WTC11 (cell line): ENCODE results near the gene PSMD5. TPM values are rescaled to one million over a fixed set of nuclear protein-coding genes. Genes with fewer than 3 reads are reported as not detected.

ENCODE experiments used
- ATAC-seq: fragments of 200-7000 bp; cut with Tn5 transposase; 2 replicates; pipeline ENCODE4 v1.10.0; 2021; ENCODE audit warnings: mild to moderate bottlenecking, moderate library complexity
- CTCF ChIA-PET: fragments of 300-600 bp; sonication (Branson Sonifier 250); formaldehyde crosslinking; loops from one replicate; lab custom pipeline; 2021; ENCODE audit warnings: antibody characterized with exemption; lab: Charles Lee
- POLR2A ChIA-PET: fragments of 350-600 bp; sonication (Branson Sonifier 250); formaldehyde crosslinking; loops from one replicate; lab custom pipeline; 2021; ENCODE audit warnings: antibody characterized with exemption; lab: Charles Lee
- DNase-seq: peaks from one replicate; pipeline ENCODE4 v3.0.0; 2021; ENCODE audit warnings: low spot score
- H3K27ac Mint-ChIP-seq: 2 replicates; pipeline ENCODE4 v1.8.0; 2021; ENCODE audit warnings: mixed read lengths
- H3K27me3 Mint-ChIP-seq: 2 replicates; pipeline ENCODE4 v1.8.0; 2021; ENCODE audit warnings: low read depth, mild to moderate bottlenecking, moderate library complexity, mixed read lengths
- H3K36me3 Mint-ChIP-seq: 2 replicates; pipeline ENCODE4 v1.8.0; 2021; ENCODE audit warnings: mixed read lengths
- H3K4me1 Mint-ChIP-seq: 2 replicates; pipeline ENCODE4 v1.8.0; 2022; ENCODE audit warnings: mixed read lengths
- H3K4me3 Mint-ChIP-seq: 2 replicates; pipeline ENCODE4 v1.8.0; 2021; ENCODE audit warnings: mild to moderate bottlenecking, moderate library complexity, mixed read lengths
- H3K9me3 Mint-ChIP-seq: 2 replicates; pipeline ENCODE4 v1.8.0; 2021; ENCODE audit warnings: mixed read lengths
- ARID4B ChIP-seq: sonication (generic); formaldehyde crosslinking; IDR thresholded peaks from 2 replicates; pipeline ENCODE4 v1.8.0; 2023; ENCODE audit warnings: missing genetic modification reagents, mild to moderate bottlenecking, borderline replicate concordance
- ERG ChIP-seq: fragments of 250-450 bp; sonication (Bioruptor Pico); IDR thresholded peaks from 2 replicates; pipeline ENCODE4 v1.8.0; 2021; ENCODE audit warnings: mild to moderate bottlenecking
- FOXK1 ChIP-seq: sonication (generic); formaldehyde crosslinking; IDR thresholded peaks from 2 replicates; pipeline ENCODE4 v1.8.0; 2022; ENCODE audit warnings: mild to moderate bottlenecking, moderate library complexity, missing genetic modification reagents
- FOXP1 ChIP-seq: sonication (generic); formaldehyde crosslinking; IDR thresholded peaks from 2 replicates; pipeline ENCODE4 v1.8.0; 2022; ENCODE audit warnings: missing genetic modification reagents, mild to moderate bottlenecking, moderate library complexity, borderline replicate concordance
- GABPB1 ChIP-seq: sonication (generic); formaldehyde crosslinking; IDR thresholded peaks from 2 replicates; pipeline ENCODE4 v1.8.1; 2023; ENCODE audit warnings: mild to moderate bottlenecking, missing genetic modification reagents
- GTF2I ChIP-seq: fragments of 250-450 bp; sonication (Bioruptor Pico); conservative IDR thresholded peaks from 2 replicates; pipeline ENCODE4 v1.4.0; 2021; ENCODE audit warnings: mild to moderate bottlenecking
- NFATC4 ChIP-seq: fragments of 250-450 bp; sonication (Bioruptor Pico); IDR thresholded peaks from 2 replicates; pipeline ENCODE4 v1.9.0; 2021; ENCODE audit warnings: mild to moderate bottlenecking
- NFYB ChIP-seq: sonication (generic); formaldehyde crosslinking; conservative IDR thresholded peaks from 2 replicates; pipeline ENCODE4 v1.8.0; 2022; ENCODE audit warnings: low read depth, missing genetic modification reagents
- OVOL2 ChIP-seq: fragments of 250-450 bp; sonication (Bioruptor Pico); IDR thresholded peaks from 2 replicates; pipeline ENCODE4 v1.9.0; 2021; ENCODE audit warnings: mild to moderate bottlenecking, borderline replicate concordance
- PREB ChIP-seq: sonication (generic); formaldehyde crosslinking; IDR thresholded peaks from 2 replicates; pipeline ENCODE4 v1.8.1; 2022; ENCODE audit warnings: mild to moderate bottlenecking, missing genetic modification reagents, moderate library complexity, borderline replicate concordance
- RELA ChIP-seq: sonication (generic); formaldehyde crosslinking; IDR thresholded peaks from 2 replicates; pipeline ENCODE4 v1.8.1; 2022; ENCODE audit warnings: missing genetic modification reagents, mild to moderate bottlenecking, borderline replicate concordance
- ZMAT4 ChIP-seq: fragments of 250-450 bp; sonication (Bioruptor Pico); IDR thresholded peaks from 2 replicates; pipeline ENCODE4 v1.9.0; 2021; ENCODE audit warnings: mild to moderate bottlenecking
- ZNF512 ChIP-seq: sonication (generic); formaldehyde crosslinking; IDR thresholded peaks from 2 replicates; pipeline ENCODE4 v1.8.1; 2022; ENCODE audit warnings: missing genetic modification reagents, borderline replicate concordance
- ZNF671 ChIP-seq: fragments of 250-450 bp; sonication (Bioruptor Pico); IDR thresholded peaks from 2 replicates; pipeline ENCODE4 v1.8.0; 2021; ENCODE audit warnings: mild to moderate bottlenecking
- ZSCAN18 ChIP-seq: fragments of 250-450 bp; sonication (Bioruptor Pico); IDR thresholded peaks from 2 replicates; pipeline ENCODE4 v2.1.2; 2022; ENCODE audit warnings: mild to moderate bottlenecking, moderate library complexity
- total RNA-seq: library from RNA; stranded (reverse); gene quantifications from 3 replicates; pipeline ENCODE4 v1.2.3, GENCODE V29; 2021
- TF ChIP-seq, protein P1 (sequence below): fragments of 250-450 bp; sonication (Bioruptor Pico); IDR thresholded peaks from 2 replicates; pipeline ENCODE4 v1.9.0; 2021; ENCODE audit warnings: mild to moderate bottlenecking

PSMD5 gene
- total RNA-seq, 1 experiment from 2014 or later = 61.1 TPM

DNA sequence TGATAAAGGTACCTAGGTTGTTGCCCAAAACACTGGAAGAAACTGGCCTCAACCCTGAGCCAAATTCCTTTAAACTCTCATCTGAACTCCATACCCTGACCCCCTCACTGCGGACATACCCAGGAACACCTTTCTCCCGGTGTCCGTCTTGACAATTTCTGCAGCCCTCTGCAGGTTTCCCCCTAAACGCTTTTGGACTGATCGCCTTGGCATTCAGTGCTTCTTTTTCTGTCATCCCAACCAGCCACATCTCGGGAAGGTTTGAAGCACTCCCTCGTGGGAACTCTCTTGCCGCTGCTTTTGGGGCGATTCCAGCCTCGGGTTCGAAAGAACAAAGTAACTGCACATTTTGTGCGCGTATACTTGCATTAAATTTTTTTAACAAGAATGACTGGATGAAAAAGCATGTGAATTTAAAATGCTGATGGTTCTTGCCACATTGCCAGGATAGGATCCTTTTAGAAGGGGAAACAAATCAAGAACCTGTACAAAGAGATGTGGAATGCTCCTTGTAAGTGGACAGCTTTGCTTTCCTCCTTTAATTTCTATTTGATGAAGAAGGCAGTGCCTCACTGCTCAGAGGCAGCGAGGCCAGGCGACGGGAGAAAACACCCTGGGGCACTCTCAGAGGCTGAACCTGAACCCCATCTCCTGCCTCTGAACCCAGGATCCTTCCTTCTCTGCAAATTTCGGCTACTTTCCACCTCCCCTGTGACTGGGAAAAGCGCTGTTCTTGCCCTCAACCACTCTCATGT, 615 bp downstream of the PSMD5 start:
- Mint-ChIP-seq H3K9me3 (no peaks in the 10 kb centered on the region), H3K36me3 (peaks cover 31% of the 10 kb centered on the region), H3K27me3 (no peaks in the 10 kb centered on the region), H3K27ac (peak overlapping the region; percentile 93), H3K4me1 (peaks cover 36% of the 10 kb centered on the region), H3K4me3 (peak overlapping the region; percentile 96)
- no peak for TF ChIP-seq ZSCAN18 (CRISPR knock-in tag)
- TF ChIP-seq GABPB1 (CRISPR knock-in tag) = no peak
- no peak for TF ChIP-seq GTF2I (CRISPR knock-in tag)
- TF ChIP-seq FOXK1 = no peak
- TF ChIP-seq RELA (CRISPR knock-in tag) = no peak
- no peak for TF ChIP-seq OVOL2
- TF ChIP-seq ERG (CRISPR knock-in tag) = no peak
- TF ChIP-seq NFYB (CRISPR knock-in tag) = no peak
- TF ChIP-seq ZMAT4 (CRISPR knock-in tag) = no peak
- no peak for TF ChIP-seq ARID4B (CRISPR knock-in tag)
- TF ChIP-seq ZNF671 (CRISPR knock-in tag) = no peak
- TF ChIP-seq PREB (CRISPR knock-in tag) = no peak
- DNase-seq (no peak), ATAC-seq (no peak)
- ChIA-PET CTCF (interaction anchor here (0.6 kb wide), 1 partner anchor 41 kb away, joined by 3 read pairs; no protein-coding TSS in a partner anchor), POLR2A (interaction anchor here (1.0 kb wide), 2 partner anchors 11 to 49 kb away, joined by 3 read pairs; partner anchors contain the start of gene FBXW2)

- CTCF ChIA-PET = interaction anchor here (0.6 kb wide), 1 partner anchor 384 kb away, joined by 3 read pairs; no protein-coding TSS in a partner anchor
- Mint-ChIP-seq H3K27me3 (no peaks in the 10 kb centered on the region), H3K27ac (peak overlapping the region; percentile 38), H3K9me3 (no peaks in the 10 kb centered on the region), H3K4me3 (no peak overlapping the region), H3K36me3 (peaks cover 26% of the 10 kb centered on the region), H3K4me1 (peaks cover 24% of the 10 kb centered on the region)
- TF ChIP-seq FOXP1 (CRISPR knock-in tag) = no peak
- TF ChIP-seq ZNF512 = no peak
- TF ChIP-seq, protein P1, sequence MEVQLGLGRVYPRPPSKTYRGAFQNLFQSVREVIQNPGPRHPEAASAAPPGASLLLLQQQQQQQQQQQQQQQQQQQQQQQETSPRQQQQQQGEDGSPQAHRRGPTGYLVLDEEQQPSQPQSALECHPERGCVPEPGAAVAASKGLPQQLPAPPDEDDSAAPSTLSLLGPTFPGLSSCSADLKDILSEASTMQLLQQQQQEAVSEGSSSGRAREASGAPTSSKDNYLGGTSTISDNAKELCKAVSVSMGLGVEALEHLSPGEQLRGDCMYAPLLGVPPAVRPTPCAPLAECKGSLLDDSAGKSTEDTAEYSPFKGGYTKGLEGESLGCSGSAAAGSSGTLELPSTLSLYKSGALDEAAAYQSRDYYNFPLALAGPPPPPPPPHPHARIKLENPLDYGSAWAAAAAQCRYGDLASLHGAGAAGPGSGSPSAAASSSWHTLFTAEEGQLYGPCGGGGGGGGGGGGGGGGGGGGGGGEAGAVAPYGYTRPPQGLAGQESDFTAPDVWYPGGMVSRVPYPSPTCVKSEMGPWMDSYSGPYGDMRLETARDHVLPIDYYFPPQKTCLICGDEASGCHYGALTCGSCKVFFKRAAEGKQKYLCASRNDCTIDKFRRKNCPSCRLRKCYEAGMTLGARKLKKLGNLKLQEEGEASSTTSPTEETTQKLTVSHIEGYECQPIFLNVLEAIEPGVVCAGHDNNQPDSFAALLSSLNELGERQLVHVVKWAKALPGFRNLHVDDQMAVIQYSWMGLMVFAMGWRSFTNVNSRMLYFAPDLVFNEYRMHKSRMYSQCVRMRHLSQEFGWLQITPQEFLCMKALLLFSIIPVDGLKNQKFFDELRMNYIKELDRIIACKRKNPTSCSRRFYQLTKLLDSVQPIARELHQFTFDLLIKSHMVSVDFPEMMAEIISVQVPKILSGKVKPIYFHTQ (CRISPR knock-in tag) = no peak
- no peak for TF ChIP-seq NFATC4 (CRISPR knock-in tag)
- POLR2A ChIA-PET = no interaction called here
- ATAC-seq = no peak
- no peak for DNase-seq
Observed at GRCh38 chr9:120839146-120839545, 3.6 kb downstream of the PSMD5 start.
